Stimulated activated CD4-positive, alpha-beta T cell treated with anti-CD3 and anti-CD28 coated beads, Interleukin-4, amount 100 ng/mL, for 4 hours (primary cell): ENCODE measurements around the gene PIGN.
A peak's percentile ranks its signal among the peaks of the same experiment; 100 is the strongest.
"Not testable (repeated sequence)": the region's sequence is repeated elsewhere in the genome, so short reads cannot be mapped to it uniquely, and the experiment has no call there.

Experiments used
- DNase-seq, 2 experiments: peaks; one replicate each; pipeline ENCODE4 v3.0.0-alpha.2; 2020

Gene PIGN

DNA sequence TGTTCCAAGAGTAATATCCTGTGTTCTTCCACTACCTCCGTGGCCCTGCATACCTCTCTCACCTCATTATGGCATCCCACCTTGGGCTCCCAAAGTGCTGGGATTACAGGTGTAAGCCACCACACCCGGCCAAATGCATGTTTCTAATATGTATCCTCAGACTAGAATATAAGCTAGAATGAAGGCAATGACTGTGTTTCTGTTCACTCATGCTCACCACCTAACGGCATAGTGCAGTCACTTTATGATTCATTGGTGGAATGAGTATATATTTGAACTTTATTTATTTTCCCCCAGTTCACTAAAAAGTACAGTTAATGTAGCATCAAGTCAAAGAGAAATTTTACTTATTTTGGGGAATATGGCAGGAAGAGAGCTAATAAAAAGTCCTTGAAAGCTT, 11.3 kb downstream of the PIGN start:
- DNase-seq = no peak

DNA sequence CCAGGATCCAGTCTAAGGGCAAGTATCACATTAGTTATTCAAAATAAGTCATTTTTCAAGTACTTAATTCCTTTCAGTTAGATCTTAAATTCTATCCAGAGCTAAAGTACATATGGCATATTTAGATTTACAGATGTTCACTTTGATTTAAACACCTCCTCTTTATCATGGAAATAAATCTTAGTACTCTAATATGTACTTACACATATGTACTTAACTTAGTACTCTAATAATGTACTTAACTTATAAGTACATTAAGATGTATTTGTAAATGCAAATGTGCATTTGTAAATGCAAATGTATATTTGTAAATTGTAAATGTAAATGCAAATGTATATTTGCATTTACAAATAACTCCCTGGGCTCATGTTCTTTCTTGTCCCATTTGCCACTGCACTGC, 14.6 kb downstream of the PIGN start:
- no peak for DNase-seq

- no peak for DNase-seq
Measured at GRCh38 chr18:62170857-62171256, 16.0 kb downstream of the PIGN start.

- DNase-seq = not testable (repeated sequence)
Measured at GRCh38 chr18:62166524-62166923, 20.3 kb downstream of the PIGN start.

DNA sequence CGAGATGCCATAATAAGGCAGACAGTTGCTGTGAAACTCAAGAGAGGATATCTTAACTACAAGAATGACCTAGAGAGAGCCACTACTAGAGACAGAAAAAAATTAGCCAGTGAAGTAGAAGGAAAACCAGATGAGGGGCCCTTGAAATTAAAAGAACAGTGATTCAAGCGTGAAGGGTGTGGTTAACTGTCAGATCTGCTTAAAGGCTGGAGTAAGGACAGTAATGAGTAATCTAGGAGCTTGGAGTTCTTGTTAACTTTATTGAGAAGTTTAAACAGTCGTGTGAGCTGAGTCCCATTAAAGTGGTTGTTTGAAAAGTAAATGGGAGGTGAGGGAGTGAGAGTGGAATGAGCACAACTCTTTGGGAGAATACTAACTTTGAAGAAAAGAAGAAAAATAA, 21.3 kb downstream of the PIGN start:
- no peak for DNase-seq

DNA sequence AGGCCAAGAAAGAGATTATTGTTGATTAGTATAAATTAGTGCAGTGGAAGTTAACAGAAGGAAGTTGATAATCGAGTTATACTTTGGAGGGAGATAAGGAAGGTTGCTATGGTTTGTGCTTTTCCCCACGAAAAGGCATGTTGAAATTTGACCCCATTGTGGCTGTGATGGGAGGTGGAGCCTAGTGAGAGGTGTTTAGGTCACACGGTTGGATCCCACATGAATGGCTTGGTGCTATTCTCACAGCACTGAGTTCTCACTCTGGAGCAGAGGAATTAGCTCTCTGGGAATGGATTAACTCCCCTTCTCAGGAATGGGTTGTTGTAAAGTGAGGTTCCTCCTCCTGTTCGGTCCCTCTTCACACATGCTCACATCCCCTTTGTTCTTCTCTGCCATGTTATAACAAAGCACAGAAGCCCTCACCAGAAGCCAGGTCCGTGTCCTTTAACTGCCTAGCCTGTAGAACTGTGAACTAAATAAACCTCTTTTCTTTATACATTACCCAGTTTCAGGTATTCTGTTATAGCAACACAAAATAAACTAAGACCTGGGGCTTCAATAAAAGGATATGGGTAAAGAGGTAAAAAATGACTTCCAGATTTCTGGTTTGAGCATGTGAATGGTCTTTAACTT, 21.9 kb downstream of the PIGN start:
- no peak for DNase-seq

- no peak for DNase-seq
Measured at GRCh38 chr18:62164310-62164709, 22.5 kb downstream of the PIGN start.

DNA sequence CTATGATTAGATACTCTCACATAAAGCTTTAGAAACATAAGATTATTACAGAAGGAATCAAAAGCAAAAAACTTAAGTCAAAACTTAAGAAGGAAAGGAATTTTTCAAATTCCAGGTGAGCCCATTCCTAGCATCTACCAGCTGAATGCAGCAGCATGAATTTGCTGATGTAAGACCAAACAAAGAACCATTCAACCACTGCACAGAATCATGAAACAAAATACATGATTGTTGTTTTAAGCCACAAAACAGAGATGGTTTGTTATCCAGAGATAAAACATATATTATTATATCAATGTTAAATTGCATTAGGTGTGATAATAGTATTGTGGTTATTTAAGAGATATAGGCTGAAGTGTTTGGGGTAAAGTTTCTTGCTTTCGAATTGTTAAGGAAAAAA, 29.0 kb downstream of the PIGN start:
- no peak for DNase-seq

GRCh38 chr18:62152844-62153243, 34.0 kb downstream of the PIGN start:
- DNase-seq = no peak

GRCh38 chr18:62151068-62151771, 35.6 kb downstream of the PIGN start:
- no peak for DNase-seq

- DNase-seq = no peak
Measured at GRCh38 chr18:62144338-62144737, 42.5 kb downstream of the PIGN start.

GRCh38 chr18:62140259-62140658, 46.6 kb downstream of the PIGN start:
- DNase-seq = no peak

DNA sequence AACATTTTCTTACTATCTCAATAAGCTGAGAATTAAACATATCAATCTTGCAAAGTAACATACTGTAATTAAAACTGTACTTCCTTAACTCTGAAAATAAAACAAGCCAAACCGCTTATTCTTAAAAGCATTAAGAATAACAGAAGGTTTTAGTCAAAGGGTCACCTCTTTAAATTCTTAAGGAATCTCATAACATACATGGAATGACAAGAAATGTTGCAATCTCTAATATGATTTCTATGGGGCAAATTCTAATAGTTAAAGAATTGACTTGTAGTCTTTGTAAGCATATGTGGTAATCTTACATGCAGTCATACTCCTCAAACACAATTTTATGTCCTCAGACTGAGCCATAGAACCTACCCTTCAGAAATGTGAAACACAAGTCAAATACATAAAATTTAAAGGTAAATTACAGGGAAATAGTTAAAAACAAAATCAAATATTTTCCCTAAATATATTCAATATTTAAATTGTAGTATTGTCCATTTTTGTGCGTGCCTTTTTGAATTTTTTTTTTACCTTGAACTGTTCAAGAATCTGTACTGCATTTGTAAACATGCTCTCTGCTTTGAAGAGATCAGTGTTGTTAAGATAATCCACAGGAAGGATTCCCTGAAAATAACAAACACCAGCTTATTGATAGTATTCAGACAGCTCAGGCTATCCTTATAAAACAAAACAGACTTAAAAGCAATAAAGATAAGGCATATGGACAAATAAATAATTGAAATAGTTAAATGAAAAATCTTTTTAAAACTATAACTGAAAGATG, 48.2 kb downstream of the PIGN start:
- DNase-seq = no peak

DNA sequence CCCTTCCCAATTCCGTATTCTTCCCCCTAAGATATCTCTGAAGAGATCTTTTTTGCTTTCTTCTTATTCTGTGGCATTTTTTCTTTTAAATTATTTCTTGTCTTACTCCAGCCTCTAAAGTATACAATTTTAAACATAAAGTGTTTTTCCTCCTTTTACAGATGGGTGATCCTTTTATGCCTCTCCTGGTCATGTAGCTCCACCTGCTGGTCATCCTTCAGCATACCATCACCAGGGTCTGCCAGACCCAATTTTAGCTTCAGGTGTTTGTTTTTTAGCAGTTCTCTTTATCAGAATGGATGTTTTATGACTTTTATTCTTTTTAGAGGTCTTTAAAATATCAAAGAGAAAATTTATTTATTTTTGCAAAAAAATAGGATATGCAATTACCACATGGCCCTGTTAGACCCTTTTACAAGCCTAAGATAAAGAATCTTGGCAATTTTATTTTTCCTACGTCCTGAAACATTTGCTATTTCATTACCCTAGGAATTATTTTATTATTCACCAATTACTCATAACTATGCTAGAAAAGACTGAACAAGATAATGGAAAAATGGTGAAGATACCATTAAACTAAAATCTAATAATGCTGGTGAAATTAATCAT, 55.5 kb downstream of the PIGN start:
- peak; percentile 44 to 47 for DNase-seq

- DNase-seq = no peak
Measured at GRCh38 chr18:62128157-62128556, 58.7 kb downstream of the PIGN start.

DNA sequence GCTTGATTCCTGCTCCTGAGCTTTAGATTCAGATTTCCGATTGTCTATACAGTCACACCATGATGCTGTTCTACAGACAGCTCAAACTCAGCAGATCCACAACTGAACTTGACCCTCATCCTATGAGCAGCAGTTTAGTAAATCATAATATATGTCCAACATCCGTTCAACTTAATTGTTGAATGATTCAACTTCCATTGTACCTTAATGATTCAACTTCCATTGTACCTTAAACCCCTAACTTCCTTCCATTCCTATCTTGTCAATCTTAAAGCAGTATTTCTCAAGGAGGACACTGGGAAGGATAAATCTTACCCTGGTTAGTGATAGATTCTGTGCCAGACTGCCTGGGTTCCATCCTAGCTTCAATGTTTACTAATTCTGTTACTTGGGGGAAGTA, 60.1 kb downstream of the PIGN start:
- DNase-seq = no peak

GRCh38 chr18:62125702-62126101, 61.2 kb downstream of the PIGN start:
- DNase-seq = no peak

GRCh38 chr18:62122330-62122729, 64.5 kb downstream of the PIGN start:
- DNase-seq = no peak

DNA sequence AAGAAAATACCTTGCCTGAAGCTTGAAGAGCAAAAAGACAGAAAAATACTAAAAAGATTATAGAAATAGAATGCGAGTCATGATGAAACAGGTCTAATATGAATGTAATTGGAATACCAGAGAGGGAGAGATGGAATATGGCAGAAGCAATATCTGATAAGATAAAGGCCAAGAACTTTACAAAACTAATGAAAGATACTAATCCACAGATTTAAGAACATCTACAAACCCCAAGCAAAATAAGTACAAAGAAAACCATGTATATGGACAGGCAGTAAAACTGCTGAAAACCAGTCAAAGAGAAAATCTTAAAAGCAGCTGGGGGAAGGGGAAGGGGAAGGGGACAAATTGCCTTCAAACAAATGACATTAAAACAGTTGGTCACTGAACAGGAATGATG, 67.0 kb downstream of the PIGN start:
- DNase-seq = no peak

GRCh38 chr18:62118328-62118727, 68.5 kb downstream of the PIGN start:
- DNase-seq = no peak

DNA sequence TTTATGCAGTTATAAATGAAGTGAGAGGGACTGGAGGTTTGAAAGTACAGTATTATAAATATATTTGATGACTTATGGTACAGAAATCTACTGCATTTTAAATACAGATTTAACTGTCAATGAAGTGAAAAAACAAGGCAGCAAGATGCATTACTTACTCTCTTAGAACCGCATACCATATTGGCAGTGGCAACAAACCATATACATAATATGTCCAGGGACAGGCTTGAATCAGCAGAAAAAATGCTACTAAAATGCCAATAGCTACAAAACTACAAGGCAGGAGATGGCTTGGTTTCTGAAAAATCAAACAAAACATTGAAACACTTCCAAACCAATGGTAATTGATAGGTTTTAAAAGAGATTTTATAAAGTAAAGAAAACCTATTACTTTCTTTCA, 77.2 kb downstream of the PIGN start:
- no peak for DNase-seq

- no peak for DNase-seq
Measured at GRCh38 chr18:62107881-62108280, 79.0 kb downstream of the PIGN start.

DNA sequence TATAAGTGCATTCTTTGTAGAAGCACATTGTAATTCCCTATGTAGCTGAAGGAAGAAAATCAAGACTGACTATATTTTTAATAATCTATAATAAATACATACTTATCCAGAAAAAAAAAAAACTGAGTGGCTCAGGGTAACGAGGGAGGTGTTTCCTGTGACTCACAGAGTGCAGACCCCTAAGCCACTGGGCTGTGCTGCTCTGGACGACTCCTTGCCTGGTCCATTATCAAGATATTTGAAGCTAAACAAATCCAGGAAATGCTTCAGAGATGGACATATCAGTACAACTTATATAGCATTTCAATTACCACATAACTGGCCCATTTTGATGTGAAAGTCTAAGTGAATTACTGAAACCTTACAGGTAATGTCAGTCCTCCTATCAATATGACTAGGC, 80.6 kb downstream of the PIGN start:
- no peak for DNase-seq

DNA sequence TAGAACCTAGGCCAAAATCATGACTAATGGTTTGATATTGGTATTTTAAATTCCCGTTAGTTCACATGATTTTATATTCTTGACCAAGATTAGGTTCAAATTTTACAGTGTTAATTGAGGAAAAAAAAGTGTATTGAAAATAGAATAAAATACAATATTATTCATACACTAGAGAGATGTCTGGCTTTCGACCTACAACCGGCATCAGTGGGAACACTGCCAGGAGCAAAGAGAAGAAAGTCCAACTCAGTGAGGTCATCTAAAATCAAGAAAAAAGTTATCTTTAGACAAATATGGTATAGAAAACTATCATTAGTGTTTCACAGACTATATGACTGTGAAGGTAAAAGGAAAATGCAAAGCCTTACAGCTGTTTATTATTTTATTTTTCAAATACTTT, 81.5 kb downstream of the PIGN start:
- no peak for DNase-seq
